ENCODE measurements around the gene BTBD19. TPM values are rescaled to one million over a fixed set of nuclear protein-coding genes. Genes with fewer than 3 reads are reported as not detected.

Gene BTBD19
- polyA plus RNA-seq, 4 donors = 10.0 to 11.4 (median 10.6) TPM

DNA sequence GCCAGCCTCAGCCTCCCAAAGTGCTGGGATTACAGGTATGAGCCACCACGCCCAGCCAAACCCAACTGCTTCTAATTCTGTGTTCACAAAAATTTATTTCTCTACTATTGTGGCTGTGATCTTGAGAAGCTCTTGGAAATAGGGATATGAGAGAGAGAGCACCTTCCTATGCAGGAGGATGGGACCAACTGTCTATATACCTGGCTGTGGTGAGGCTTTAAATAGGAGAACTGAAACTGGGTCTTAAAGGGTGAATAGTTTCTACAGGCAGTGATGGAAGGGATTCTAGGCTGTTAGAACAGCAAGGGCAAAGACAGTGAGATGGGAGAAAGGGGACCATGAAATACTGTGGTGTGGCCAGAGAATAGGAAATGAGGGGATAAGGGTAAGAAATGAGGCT is 43.0 kb downstream of the BTBD19 start:
- DNase-seq (ENCODE audit: low read depth in 4 of 4, low spot score in 3 of 4) = no peak

DNA sequence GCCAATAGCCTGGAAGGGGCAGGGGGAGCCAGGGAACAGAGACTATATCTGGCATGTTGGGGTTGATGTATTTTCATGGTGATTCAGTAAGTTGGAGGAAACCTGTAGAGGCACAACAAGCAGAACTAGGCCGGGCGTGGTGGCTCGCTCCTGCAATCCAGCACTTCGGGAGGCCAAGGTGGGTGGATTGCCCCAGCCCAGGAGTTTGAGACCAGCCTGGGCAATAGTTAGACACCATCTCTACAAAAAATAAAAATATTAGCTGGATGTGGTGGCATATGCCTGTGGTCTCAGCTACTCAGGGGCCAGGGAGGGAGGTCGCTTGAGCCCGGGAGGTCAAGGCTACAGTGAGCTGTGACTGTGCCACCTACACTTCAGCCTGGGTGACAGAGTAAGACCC is 44.9 kb downstream of the BTBD19 start:
- no peak for DNase-seq (ENCODE audit: low read depth in 4 of 4, low spot score in 3 of 4)

GRCh38 chr1:44854970-44855369 is 46.6 kb downstream of the BTBD19 start:
- no peak for DNase-seq (ENCODE audit: low read depth in 4 of 4, low spot score in 3 of 4)

DNA sequence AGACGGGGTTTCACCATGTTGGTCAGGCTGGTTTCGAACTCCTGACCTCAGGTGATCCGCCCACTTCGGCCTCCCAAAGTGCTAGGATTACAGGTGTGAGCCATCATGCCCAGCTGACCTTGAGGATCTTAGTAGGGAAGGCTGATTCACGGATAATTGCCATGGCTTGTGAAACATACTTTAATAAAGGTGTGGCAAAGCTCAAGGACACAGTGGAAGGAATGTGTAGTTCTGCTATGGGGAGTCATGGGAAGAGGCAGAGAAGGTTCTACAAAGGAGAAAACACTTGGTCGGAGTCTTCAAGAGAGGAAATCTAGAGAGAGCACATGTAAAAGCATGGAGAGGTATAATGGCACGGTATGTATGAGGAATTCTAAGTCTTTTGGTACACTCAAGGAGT is 47.4 kb downstream of the BTBD19 start:
- no peak for DNase-seq (ENCODE audit: low read depth in 4 of 4, low spot score in 3 of 4)

GRCh38 chr1:44857446-44857845 is 49.1 kb downstream of the BTBD19 start:
- no peak for DNase-seq (ENCODE audit: low read depth in 4 of 4, low spot score in 3 of 4)

GRCh38 chr1:44860331-44860730 is 52.0 kb downstream of the BTBD19 start:
- DNase-seq (ENCODE audit: low read depth in 4 of 4, low spot score in 3 of 4) = no peak

DNA sequence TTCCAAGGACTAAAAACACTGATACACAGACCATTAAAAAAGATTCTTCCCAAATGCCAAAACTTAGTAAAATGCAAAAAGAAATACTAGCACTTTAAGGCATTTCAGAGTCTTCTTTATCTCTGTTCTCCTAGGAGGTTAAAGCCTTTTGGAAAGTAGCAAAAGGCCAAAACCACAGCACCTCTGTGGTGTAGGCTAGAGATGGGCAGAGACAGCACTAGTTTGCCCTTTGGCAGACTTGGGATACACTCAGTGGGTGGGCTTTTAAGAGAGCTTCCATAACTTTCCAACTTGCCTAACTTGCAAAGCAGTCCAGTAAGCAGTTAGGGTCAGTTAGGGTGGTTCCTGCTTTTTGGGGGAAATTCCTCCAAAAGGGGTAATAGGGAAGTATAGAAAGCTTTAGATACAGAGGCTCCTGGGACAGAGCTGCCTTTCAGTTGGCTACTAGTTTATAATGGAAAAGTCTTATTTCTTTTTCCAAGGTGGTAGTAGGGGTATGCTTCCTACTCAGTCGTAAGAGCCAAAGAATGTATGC is 52.6 kb downstream of the BTBD19 start:
- DNase-seq (ENCODE audit: low read depth in 4 of 4, low spot score in 3 of 4) = no peak

GRCh38 chr1:44862829-44863401 is 54.6 kb downstream of the BTBD19 start:
- no peak for DNase-seq (ENCODE audit: low read depth in 4 of 4, low spot score in 3 of 4)

Other genes starting within 250 kb of the BTBD19 start
- 10 to 100 TPM; 12.0 to 13.7 (median 13.3) TPM for gene TMEM53, start 134.0 kb upstream of the BTBD19 start, polyA plus RNA-seq (ENCODE audit: insufficient read length in 4 of 4)
- gene ARMH1, start 133.8 kb upstream of the BTBD19 start, polyA plus RNA-seq (ENCODE audit: insufficient read length in 4 of 4) = 1 to 10 TPM; 3.2 to 8.2 (median 5.8) TPM
- 1 to 10 TPM in 1 of 4 donors, not detected in 3; 4.1 TPM for gene RNU5D-1, start 77.4 kb upstream of the BTBD19 start, polyA plus RNA-seq (ENCODE audit: insufficient read length in 4 of 4)
- 10 to 100 TPM; 23.7 to 26.0 (median 24.6) TPM for gene KIF2C, start 68.7 kb upstream of the BTBD19 start, polyA plus RNA-seq (ENCODE audit: insufficient read length in 4 of 4)
- gene RPS8, start 33.0 kb upstream of the BTBD19 start, polyA plus RNA-seq (ENCODE audit: insufficient read length in 4 of 4) = 1,000 to 10,000 TPM; 2,111 to 2,587 (median 2,263) TPM
- gene BEST4, start 20.4 kb upstream of the BTBD19 start, polyA plus RNA-seq (ENCODE audit: insufficient read length in 4 of 4) = 1 to 10 TPM in 1 of 4 donors, under 1 TPM in 3; 0.69 to 1.3 (median 0.80) TPM
- 1 to 10 TPM; 5.3 to 8.4 (median 6.6) TPM for gene PLK3, start 8.1 kb upstream of the BTBD19 start, polyA plus RNA-seq (ENCODE audit: insufficient read length in 4 of 4)
- under 1 TPM in 1 of 4 donors, not detected in 3; 0.26 TPM for gene DYNLT4, start 1.2 kb upstream of the BTBD19 start, polyA plus RNA-seq (ENCODE audit: insufficient read length in 4 of 4)
- 1 to 10 TPM; 4.5 to 6.2 (median 5.0) TPM for gene PTCH2, start 34.7 kb downstream of the BTBD19 start, polyA plus RNA-seq (ENCODE audit: insufficient read length in 4 of 4)
- 10 to 100 TPM; 32.9 to 36.6 (median 34.0) TPM for gene EIF2B3, start 178.1 kb downstream of the BTBD19 start, polyA plus RNA-seq (ENCODE audit: insufficient read length in 4 of 4)
- gene HECTD3, start 202.8 kb downstream of the BTBD19 start, polyA plus RNA-seq (ENCODE audit: insufficient read length in 4 of 4) = 10 to 100 TPM; 32.0 to 33.4 (median 32.8) TPM
- 100 to 1,000 TPM in 3 of 4 donors, 10 to 100 TPM in 1; 98.8 to 112 (median 105) TPM for gene UROD, start 203.7 kb downstream of the BTBD19 start, polyA plus RNA-seq (ENCODE audit: insufficient read length in 4 of 4)